Activated T-helper 9 cell treated with anti-CD3 and anti-CD28 coated beads, Interleukin-2, amount 50 U/mL, for 16 hours (primary cell): ENCODE data around the gene CPD.
A peak's percentile ranks its signal among the peaks of the same experiment; 100 is the strongest.
"Not testable (repeated sequence)": the region's sequence is repeated elsewhere in the genome, so short reads cannot be mapped to it uniquely, and the experiment has no call there.

Experiments
- DNase-seq: peaks from one replicate; pipeline ENCODE4 v3.0.0-alpha.2; 2020; ENCODE audit warnings: low read depth

The CPD gene

DNA sequence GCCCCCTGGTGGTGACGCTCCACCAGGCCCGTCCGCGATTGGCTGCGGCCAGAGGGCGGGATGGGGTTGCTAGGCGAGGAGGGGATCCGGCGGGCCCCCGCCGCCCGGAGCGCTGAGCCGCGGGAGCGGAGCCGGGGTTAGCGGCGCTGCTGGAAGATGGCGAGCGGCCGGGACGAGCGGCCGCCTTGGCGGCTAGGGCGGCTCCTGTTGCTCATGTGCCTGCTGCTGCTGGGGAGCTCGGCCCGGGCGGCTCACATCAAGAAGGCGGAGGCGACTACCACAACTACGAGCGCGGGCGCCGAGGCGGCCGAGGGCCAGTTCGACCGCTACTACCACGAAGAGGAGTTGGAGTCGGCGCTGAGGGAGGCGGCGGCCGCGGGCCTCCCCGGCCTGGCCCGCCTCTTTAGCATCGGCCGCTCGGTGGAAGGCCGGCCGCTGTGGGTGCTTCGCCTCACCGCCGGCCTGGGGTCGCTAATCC lies at the start of gene CPD:
Gene CPD (plus strand): TSS at position 103 of the 478 bp plus-strand sequence. CDS start 54 bp downstream, at position 157.
- peak; percentile 97 for DNase-seq

GRCh38 chr17:30332057-30332542 lies 46.6 kb upstream of the CPD start:
- peak; percentile 36 for DNase-seq

GRCh38 chr17:30333503-30334360 lies 45.0 kb upstream of the CPD start, which contains the start of gene TMIGD1:
Gene TMIGD1 (minus strand): TSS chr17:30334057. CDS start chr17:30332133, 1,924 bp downstream.
- DNase-seq, result no peak

- DNase-seq, result no peak
Observed at GRCh38 chr17:30334421-30334820, 44.3 kb upstream of the CPD start.

DNA sequence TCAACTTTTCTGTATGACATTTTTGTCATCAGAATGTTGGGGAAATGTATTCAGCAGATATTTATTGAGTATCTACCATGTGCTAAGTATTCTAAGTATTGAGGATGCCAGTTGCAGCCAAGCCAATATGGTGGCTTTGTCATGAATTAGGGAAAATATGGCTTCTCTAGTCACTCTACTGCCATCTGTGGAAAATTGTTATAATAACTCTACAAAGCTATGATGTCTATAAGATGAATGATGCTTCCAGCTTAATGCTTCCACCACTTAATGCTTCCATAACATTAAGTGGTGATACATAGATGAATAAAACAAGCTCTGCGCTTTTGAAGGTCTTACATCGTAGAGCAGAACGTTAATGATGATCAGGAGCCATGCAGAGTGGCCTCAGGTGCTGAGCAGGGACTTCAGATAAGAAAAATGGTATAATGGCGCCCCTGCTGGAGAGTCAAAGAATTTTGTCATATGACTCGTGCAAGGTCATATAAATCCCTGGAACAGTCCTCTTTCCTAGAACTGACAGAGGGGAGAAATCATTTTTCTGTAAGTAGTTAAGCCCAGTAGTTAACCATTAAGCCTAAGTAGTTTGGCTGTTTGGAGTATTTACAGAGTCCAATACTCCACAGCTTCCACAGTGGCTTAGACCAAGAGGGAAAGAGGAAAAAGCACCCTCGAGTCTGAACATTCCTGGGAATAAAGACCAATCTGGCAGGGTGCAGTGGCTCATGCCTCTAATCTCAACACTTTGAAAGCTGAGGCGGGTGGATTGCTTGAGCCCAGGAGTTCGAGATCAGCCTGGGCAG lies 42.2 kb upstream of the CPD start:
- peak; percentile 35 for DNase-seq

DNA sequence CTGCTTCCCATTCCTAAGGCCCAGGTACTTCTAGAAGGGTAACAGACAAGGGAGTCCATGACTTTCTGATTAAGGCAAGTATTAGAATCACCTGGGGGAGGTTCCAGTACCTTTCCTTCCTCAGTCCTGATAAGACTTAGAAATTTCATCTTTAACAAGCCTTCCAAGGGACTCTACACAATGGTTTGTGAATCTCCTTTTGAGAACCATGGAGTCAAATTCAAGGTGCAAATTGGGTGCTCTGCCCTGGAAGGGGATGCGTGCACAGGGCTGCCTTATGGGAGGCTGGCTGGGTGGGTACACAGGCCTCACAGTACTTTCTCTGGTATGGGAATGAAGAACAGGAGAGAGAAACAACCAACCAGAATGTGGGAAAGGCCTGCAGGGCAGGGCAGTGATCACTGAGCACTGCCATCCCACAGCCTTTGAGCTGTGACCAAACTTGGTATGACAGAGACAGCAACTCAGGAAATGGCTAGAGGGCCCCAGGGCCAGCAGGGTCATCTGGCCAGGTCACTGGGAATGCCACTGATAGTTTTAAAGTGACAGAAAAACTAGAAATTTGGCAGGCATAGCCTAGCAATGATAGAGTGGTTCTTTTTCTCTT lies 41.2 kb upstream of the CPD start:
- no peak for DNase-seq

DNA sequence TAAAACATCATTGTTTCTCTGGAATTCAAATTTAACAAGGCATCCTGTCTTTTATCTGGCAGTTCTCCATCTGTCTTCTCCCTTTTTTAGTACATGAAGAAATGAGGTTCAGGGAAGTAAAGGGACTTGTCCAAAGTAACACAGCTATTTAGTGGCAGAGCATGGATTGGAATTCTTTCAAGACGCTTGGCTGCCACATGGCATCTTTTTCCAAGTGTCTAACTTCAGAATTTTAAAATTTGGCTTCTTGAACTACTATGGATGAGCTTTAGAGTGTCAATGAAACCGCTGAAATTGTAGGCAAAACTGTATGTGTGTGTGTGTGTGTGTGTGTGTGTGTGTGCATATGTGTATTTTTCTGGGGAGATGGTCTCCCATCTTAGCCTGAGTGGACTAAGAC lies 39.6 kb upstream of the CPD start:
- no peak for DNase-seq

DNA sequence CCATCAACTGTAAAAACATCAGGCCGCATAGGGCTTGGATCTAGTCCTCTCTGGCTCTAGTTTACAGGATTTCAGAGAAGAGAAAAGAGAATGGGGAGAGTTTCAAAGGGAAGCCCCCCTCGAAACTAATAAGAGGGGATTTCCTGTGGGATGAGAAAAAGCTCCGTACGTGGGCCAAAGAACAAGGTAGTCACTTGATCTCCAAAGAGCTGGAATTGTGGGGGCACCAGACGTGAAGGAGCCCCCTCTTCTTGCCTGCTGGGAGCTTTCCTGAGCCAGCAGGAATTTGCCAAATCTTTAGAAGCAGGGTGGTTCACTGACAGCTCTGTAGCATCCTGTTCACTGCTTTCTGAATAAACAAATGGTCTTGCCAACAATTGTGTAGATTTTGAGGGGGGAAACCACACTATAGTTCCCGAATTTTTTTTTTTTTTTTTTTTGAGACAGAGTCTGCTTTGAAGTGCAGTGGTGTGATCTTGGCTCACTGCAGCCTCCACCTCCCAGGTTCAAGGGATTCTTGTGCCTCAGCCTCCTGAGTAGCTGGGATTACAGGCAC lies 37.8 kb upstream of the CPD start:
- DNase-seq, result no peak

DNA sequence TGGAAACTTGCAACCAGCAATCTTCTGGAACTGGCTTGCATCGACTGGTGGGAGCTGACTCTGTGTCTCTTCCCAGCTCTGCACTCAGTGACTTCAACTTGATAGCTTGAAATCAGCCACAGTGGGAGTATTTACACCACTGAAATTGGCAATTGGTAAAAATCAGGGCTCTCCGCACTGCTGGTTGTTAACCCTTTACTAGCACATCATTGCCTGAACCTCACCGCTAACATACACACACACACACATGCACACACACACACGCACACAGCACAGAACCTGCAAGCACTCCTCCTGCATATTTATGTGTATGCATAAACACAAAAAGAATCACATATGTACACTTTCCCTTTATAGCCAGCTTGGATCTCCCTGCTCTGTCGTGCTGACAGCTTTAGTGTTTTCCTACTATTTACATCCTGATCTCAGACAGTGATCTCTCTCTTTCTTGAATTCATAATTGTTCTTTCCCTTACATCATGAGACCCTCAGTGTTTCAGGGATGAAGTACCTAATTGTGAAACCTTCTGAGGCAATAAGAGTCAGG lies 37.0 kb upstream of the CPD start:
- DNase-seq, result no peak

DNA sequence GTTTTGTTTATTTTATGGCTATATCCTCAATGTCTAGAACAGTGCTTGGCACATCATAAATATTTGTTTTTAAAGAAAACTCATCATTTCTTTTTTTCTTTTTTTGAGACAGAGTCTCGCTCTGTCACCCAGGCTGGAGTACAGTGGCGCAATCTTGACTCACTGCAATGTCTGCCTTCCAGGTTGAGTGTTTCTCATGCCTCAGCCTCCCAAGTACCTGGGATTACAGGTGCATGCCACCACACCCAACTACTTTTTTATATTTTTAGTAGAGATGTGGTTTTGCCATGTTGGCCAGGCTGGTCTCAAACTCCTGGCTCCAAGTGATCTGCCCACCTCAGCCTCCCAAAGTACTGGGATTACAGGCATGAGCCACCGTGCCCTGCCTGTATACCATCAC lies 35.5 kb upstream of the CPD start:
- DNase-seq, result not testable (repeated sequence)

DNA sequence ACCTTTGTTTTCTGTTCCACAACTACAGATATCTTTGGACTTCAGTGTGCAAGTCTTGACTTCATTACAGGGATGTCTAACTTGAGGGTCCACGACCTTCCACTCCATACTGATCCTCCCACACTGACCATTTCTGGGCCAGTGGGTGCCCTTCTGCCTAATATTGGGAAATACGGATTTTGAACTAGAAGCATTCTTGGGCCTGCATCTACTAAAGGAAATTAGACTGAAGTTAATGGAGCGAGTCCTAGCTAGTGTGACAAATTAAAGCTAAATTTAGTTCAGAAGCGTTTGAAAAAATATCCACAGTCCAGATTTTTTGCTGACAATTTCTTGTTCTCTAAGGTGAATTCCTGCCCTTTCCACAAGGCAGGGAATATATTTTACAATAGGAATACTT lies 34.9 kb upstream of the CPD start:
- DNase-seq, result no peak

DNA sequence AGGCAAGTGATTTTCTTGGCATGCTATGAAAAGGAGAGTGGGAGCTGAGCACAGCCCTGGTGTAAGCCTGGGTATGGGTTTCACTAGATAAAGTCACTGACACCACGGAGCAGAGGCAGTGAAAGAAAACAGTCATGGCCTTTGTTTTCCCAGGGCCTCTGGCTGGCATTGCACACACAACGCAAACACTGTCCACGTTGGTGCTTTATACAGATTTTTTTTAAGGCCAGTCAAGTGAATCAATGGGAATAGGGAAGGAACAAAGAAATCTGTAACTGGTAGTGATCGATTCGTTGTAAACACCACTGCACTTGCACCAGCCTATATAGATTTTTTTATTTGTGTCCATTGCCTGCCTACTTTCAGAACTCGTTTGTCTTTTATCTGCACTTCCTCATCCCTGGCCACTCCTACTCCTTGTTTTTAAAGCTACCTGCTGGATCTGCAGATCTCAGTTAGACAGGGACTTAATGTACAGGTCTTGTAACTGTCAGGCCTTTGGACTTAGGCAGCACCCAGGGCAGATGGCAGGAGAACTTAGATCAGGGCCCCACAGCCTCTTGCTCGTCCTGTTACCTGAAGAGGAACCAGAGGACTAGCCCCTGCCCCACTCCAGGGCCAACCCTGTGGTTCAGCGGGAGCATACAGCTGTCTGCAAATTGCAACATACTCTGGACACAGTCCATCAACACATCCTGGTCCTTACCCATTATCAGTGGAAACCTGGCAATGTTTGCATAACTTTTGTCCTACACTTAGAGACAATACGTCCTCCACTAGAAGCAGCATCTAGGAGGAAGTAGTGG lies 34.2 kb upstream of the CPD start:
- DNase-seq, result no peak

- no peak for DNase-seq
Observed at GRCh38 chr17:30345089-30345433, 33.7 kb upstream of the CPD start.

DNA sequence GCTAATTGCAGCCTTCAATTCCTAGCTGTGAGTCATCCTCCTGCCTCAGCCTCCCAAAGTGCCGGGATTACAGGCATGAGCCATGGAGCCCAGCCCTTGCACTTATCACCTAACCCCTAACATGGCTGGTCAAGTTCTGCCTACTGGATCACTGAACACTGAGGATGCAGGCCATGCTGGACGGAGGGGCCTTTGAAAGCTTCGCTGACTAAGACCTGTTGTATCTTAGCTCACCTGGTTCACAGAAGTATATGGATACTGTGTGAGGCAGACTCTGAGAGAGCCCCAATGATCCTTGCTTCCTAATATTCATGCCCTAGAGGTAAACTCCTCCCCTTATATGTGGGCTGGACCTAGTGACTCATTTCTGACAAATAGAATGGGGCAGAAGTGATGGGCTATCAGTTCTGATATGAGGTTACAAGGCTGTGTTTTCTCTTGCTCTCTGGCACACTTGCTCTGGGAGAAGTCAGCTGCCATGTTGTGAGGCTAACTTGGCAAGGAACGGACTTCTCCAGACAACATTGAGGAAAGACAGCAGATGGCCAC lies 33.1 kb upstream of the CPD start:
- no peak for DNase-seq

GRCh38 chr17:30346221-30346795 lies 32.4 kb upstream of the CPD start:
- no peak for DNase-seq

DNA sequence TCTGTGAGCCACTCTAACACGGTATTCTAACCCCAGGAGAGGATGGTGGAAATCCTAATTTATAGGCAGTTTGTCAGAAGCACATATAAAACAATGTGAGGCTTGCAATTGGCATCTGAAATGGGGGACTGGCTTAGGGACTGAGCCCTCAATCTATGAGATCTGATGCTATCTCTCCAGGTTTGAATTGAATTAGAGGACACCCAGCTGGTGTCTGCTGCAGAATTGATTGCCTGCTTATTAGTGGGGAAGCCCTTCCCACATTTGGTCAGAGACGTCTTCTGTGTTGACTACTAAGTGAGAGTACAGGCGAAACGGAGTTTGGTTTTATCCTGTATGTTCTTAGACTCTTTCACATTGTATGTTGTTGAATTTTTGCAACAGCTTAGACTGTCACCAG lies 31.2 kb upstream of the CPD start:
- DNase-seq, result no peak

GRCh38 chr17:30349252-30349651 lies 29.5 kb upstream of the CPD start:
- no peak for DNase-seq

- DNase-seq, result not testable (repeated sequence)
Observed at GRCh38 chr17:30351263-30351662, 27.5 kb upstream of the CPD start.

DNA sequence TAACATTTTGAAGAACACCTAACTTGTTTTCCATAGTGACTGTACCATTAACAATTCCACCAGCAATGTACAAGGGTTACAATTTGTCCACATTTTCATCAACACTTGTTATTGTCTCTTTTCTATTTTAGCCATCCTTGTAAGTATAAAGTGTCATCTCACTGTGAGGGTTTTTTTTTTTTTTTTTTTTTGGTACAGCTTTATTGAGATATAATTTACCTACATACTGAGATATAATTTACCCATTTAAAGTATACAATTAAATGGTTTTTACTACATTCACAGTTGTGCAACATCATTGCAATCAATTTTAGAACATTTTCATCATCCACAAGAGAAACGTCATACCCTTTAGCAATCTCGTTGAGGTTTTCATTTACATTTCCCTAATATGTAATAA lies 27.0 kb upstream of the CPD start:
- DNase-seq, result no peak

- no peak for DNase-seq
Observed at GRCh38 chr17:30352240-30352814, 26.4 kb upstream of the CPD start.
